Endodermal cell (in vitro differentiated cells): ENCODE data around the gene ENPP1. TPM values are rescaled to one million over a fixed set of nuclear protein-coding genes. Genes with fewer than 3 reads are reported as not detected.

Experiments used
- DNase-seq: peaks from one replicate; pipeline ENCODE4 v3.0.0-alpha.2; 2017
- H3K27ac ChIP-seq: 2 replicates; pipeline ENCODE4 v1.5.1; 2013; ENCODE audit warnings: mild to moderate bottlenecking, low read depth, low read length, moderate library complexity
- H3K27me3 ChIP-seq: 2 replicates; pipeline ENCODE4 v1.6.1; 2013; ENCODE audit warnings: mild to moderate bottlenecking, low read length, moderate library complexity; ENCODE audit not compliant: insufficient read depth, control insufficient read depth, poor library complexity, severe bottlenecking
- H3K36me3 ChIP-seq: 2 replicates; pipeline ENCODE4 v1.7.0; 2013; ENCODE audit warnings: mild to moderate bottlenecking, low read length, moderate library complexity; ENCODE audit not compliant: control insufficient read depth, insufficient read depth
- H3K4me1 ChIP-seq: one replicate; pipeline ENCODE4 v1.7.0; 2013; ENCODE audit warnings: low read length; ENCODE audit not compliant: control insufficient read depth, insufficient read depth
- H3K4me3 ChIP-seq: 2 replicates; pipeline ENCODE4 v1.5.1; 2013; ENCODE audit warnings: mild to moderate bottlenecking, low read length, moderate library complexity
- H3K9ac ChIP-seq: 2 replicates; pipeline ENCODE4 v1.6.1; 2013; ENCODE audit warnings: mild to moderate bottlenecking, low read length, moderate library complexity; ENCODE audit not compliant: poor library complexity, severe bottlenecking; ENCODE audit errors: extremely low read depth
- H3K9me3 ChIP-seq: 2 replicates; pipeline ENCODE4 v1.6.1; 2013; ENCODE audit warnings: mild to moderate bottlenecking, low read length, moderate library complexity; ENCODE audit not compliant: control insufficient read depth
- H3K27ac Mint-ChIP-seq: 2 replicates; pipeline ENCODE4 v1.8.0; 2020; ENCODE audit warnings: mixed read lengths
- H3K27me3 Mint-ChIP-seq: 2 replicates; pipeline ENCODE4 v1.8.0; 2021; ENCODE audit warnings: mild to moderate bottlenecking, mixed read lengths; ENCODE audit not compliant: insufficient read depth
- H3K36me3 Mint-ChIP-seq: 2 replicates; pipeline ENCODE4 v1.8.0; 2020; ENCODE audit warnings: low read depth, mixed read lengths
- H3K4me1 Mint-ChIP-seq: 2 replicates; pipeline ENCODE4 v1.8.0; 2020; ENCODE audit warnings: mixed read lengths
- H3K4me3 Mint-ChIP-seq: 2 replicates; pipeline ENCODE4 v1.8.0; 2020; ENCODE audit warnings: mild to moderate bottlenecking, moderate library complexity, mixed read lengths
- H3K9me3 Mint-ChIP-seq: 2 replicates; pipeline ENCODE4 v1.8.0; 2020; ENCODE audit warnings: mild to moderate bottlenecking, mixed read lengths
- WGBS, 2 experiments: methylation state at CpG; one replicate each; pipeline versions ENCODE4 v1.1.5 to v1.1.7; 2013; ENCODE audit warnings: missing lambda C conversion rate in 2 of 2, mixed read lengths in 1 of 2; ENCODE audit not compliant: insufficient coverage in 1 of 2, insufficient read length in 1 of 2; 5-methylcytosine and 5-hydroxymethylcytosine counted together
- total RNA-seq, 2 donors: library from RNA; stranded (reverse); fragmentation: NEBNext Ultra II Directional in 1 of 2; extraction: Animal tissue kit (Norgen Biotek cat#: 25700) in 1 of 2; gene quantifications; 2 replicates in 1 of 2; 3 replicates in 1 of 2; pipeline ENCODE4 v1.2.1, GENCODE V29; 2021
- TF ChIP-seq, protein P1 (sequence below): fragments of 200-600 bp; sonication (generic); conservative IDR thresholded peaks from 2 replicates; pipeline ENCODE4 v1.5.0; 2021; ENCODE audit warnings: antibody characterized with exemption, mild to moderate bottlenecking

ENPP1 gene
- total RNA-seq, 2 donors from 2014 or later, result 11.6 to 16.1 TPM

GRCh38 chr6:131844243-131844841, 36.5 kb downstream of the ENPP1 start:
- Histone ChIP-seq H3K4me3 (no peak overlapping the region), H3K4me1 (no peaks in the 10 kb centered on the region), H3K9me3 (no peaks in the 10 kb centered on the region), H3K9ac (no peak overlapping the region), H3K27ac (no peak overlapping the region), H3K27me3 (no peaks in the 10 kb centered on the region), H3K36me3 (no peaks in the 10 kb centered on the region)
- H3K27me3 Mint-ChIP-seq, result no peaks in the 10 kb centered on the region
- H3K9me3 Mint-ChIP-seq, result no peaks in the 10 kb centered on the region
- no peak overlapping the region for H3K27ac Mint-ChIP-seq
- TF ChIP-seq, protein P1, sequence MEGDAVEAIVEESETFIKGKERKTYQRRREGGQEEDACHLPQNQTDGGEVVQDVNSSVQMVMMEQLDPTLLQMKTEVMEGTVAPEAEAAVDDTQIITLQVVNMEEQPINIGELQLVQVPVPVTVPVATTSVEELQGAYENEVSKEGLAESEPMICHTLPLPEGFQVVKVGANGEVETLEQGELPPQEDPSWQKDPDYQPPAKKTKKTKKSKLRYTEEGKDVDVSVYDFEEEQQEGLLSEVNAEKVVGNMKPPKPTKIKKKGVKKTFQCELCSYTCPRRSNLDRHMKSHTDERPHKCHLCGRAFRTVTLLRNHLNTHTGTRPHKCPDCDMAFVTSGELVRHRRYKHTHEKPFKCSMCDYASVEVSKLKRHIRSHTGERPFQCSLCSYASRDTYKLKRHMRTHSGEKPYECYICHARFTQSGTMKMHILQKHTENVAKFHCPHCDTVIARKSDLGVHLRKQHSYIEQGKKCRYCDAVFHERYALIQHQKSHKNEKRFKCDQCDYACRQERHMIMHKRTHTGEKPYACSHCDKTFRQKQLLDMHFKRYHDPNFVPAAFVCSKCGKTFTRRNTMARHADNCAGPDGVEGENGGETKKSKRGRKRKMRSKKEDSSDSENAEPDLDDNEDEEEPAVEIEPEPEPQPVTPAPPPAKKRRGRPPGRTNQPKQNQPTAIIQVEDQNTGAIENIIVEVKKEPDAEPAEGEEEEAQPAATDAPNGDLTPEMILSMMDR, result no peak
- H3K4me3 Mint-ChIP-seq, result no peak overlapping the region
- WGBS, 2 experiments, result 88 to 95% methylated on average over 3 of the region's 3 CpGs
- no peak for DNase-seq
- peaks cover 6% of the 10 kb centered on the region for H3K4me1 Mint-ChIP-seq
- no peaks in the 10 kb centered on the region for H3K36me3 Mint-ChIP-seq

GRCh38 chr6:131846023-131846663, 38.3 kb downstream of the ENPP1 start:
- no peaks in the 10 kb centered on the region for H3K36me3 ChIP-seq
- no peak overlapping the region for H3K27ac Mint-ChIP-seq

DNA sequence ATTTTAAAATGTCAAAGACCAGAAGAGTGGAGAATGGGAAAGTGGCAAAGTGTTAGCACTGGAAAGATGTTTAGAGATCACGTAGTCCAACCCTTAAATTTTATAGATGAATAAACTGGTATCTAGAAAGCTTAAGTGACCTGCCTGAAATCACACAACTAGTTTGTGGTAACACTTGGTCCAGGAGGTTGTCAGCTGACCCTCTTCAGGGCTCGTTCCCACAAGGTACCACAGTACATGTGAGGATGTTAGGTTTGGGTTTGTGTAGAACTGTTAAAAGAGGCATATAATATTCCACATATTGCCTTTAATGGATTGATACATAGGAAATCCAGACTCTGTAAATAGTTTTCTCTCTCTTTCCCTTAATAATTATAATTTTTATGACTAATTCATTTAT, 39.1 kb downstream of the ENPP1 start:
- no peak overlapping the region for H3K4me3 Mint-ChIP-seq
- no peaks in the 10 kb centered on the region for H3K27me3 Mint-ChIP-seq
- peaks cover 4% of the 10 kb centered on the region for H3K36me3 ChIP-seq
- no peak overlapping the region for H3K9ac ChIP-seq
- H3K9me3 Mint-ChIP-seq, result no peaks in the 10 kb centered on the region
- TF ChIP-seq, protein P1, result no peak
- no peak overlapping the region for H3K4me3 ChIP-seq
- no peaks in the 10 kb centered on the region for H3K9me3 ChIP-seq
- no peak for DNase-seq
- H3K27ac Mint-ChIP-seq, result no peak overlapping the region
- no peaks in the 10 kb centered on the region for H3K4me1 Mint-ChIP-seq
- H3K4me1 ChIP-seq, result no peaks in the 10 kb centered on the region
- no peaks in the 10 kb centered on the region for H3K27me3 ChIP-seq
- peaks cover 6% of the 10 kb centered on the region for H3K36me3 Mint-ChIP-seq
- H3K27ac ChIP-seq, result no peak overlapping the region
- 96% methylated on average over 2 of the region's 2 CpGs; no CpG with 5 or more reads in 1 of the 2 experiments for WGBS, 2 experiments

More at GRCh38 chr6:131846023-131846663, 38.3 kb downstream of the ENPP1 start:
- Mint-ChIP-seq H3K4me3 (no peak overlapping the region), H3K36me3 (peaks cover 4% of the 10 kb centered on the region), H3K4me1 (peaks cover under 1% of the 10 kb centered on the region), H3K9me3 (no peaks in the 10 kb centered on the region), H3K27me3 (no peaks in the 10 kb centered on the region)
- Histone ChIP-seq H3K9ac (no peak overlapping the region), H3K4me1 (no peaks in the 10 kb centered on the region), H3K9me3 (no peaks in the 10 kb centered on the region), H3K4me3 (no peak overlapping the region), H3K27me3 (no peaks in the 10 kb centered on the region), H3K27ac (no peak overlapping the region)
- TF ChIP-seq, protein P1, result no peak
- DNase-seq, result no peak
- 89 to 98% methylated on average over 6 to 7 of the region's 7 CpGs for WGBS, 2 experiments
